Body of pancreas (tissue), 4 donors: ENCODE data around the gene CEP290.

Source experiments
- CTCF ChIP-seq, 7 experiments: fragments of 450-650 bp in 4 of 7; fragments of 200-600 bp in 3 of 7; sonication (generic) in 3 of 7; IDR thresholded peaks; one replicate each; pipeline ENCODE4 v1.5.1; 2016 to 2019; ENCODE audit warnings: antibody characterized with exemption in 7 of 7
- POLR2A ChIP-seq, 3 donors: fragments of 450-650 bp; IDR thresholded peaks; one replicate each; pipeline ENCODE4 v1.6.1; 2016; ENCODE audit warnings: antibody characterized with exemption in 3 of 3, mild to moderate bottlenecking in 2 of 3

GRCh38 chr12:88058719-88059077 lies 83.2 kb downstream of the CEP290 start:
- TF ChIP-seq CTCF (IDR thresholded peaks at IDR 0.05) (no peak), POLR2A (IDR thresholded peaks at IDR 0.05) (no peak)
